Natural killer cell treated with Interleukin-12 subunit alpha and Interleukin-12 subunit beta and Interleukin-15 and Interleukin-18, amount 100 ng/mL, for 72 hours (primary cell): ENCODE data around the gene SLC12A8. TPM values are rescaled to one million over a fixed set of nuclear protein-coding genes. Genes with fewer than 3 reads are reported as not detected.

Experiments used
- ATAC-seq, 2 donors: fragments of 150-1000 bp; cut with Tn5 transposase in 1 of 2; sonication (Bioruptor Pico), chemical (Tn5 transposase) in 1 of 2; 2 replicates each; pipeline ENCODE4 v1.10.0; 2021
- DNase-seq: peaks from one replicate; pipeline ENCODE4 v3.0.0; 2022; ENCODE audit warnings: low spot score
- H3K27ac Mint-ChIP-seq, 2 donors: 1 replicate in 1 of 2; 2 replicates in 1 of 2; pipeline ENCODE4 v1.8.0; 2022; ENCODE audit warnings: mixed read lengths in 2 of 2, mild to moderate bottlenecking in 1 of 2, moderate library complexity in 1 of 2
- H3K27me3 Mint-ChIP-seq, 2 donors: 1 replicate in 1 of 2; 2 replicates in 1 of 2; pipeline ENCODE4 v1.8.0; 2022; ENCODE audit warnings: mixed read lengths in 2 of 2
- H3K36me3 Mint-ChIP-seq: one replicate; pipeline ENCODE4 v1.8.0; 2022; ENCODE audit warnings: mixed read lengths
- H3K4me1 Mint-ChIP-seq, 2 donors: 1 replicate in 1 of 2; 2 replicates in 1 of 2; pipeline ENCODE4 v1.8.0; 2022; ENCODE audit warnings: low read depth in 2 of 2, mixed read lengths in 2 of 2, mild to moderate bottlenecking in 1 of 2
- H3K4me3 Mint-ChIP-seq: one replicate; pipeline ENCODE4 v1.8.0; 2022; ENCODE audit warnings: mixed read lengths
- H3K9me3 Mint-ChIP-seq: 2 replicates; pipeline ENCODE4 v1.8.0; 2022; ENCODE audit warnings: mixed read lengths
- total RNA-seq, 2 donors: library from RNA; stranded (reverse); gene quantifications; one replicate each; pipeline ENCODE4 v1.2.3, GENCODE V29; 2022

SLC12A8 gene
- total RNA-seq, 2 donors from 2014 or later: 2.7 to 4.7 TPM

GRCh38 chr3:125232401-125232800 is 19.9 kb upstream of the SLC12A8 start:
- H3K4me1 Mint-ChIP-seq: peaks cover 23 to 28% of the 10 kb centered on the region in 2 donors
- peak overlapping the region; percentile 50 for H3K4me3 Mint-ChIP-seq
- H3K36me3 Mint-ChIP-seq: peaks cover 29% of the 10 kb centered on the region
- peak in 1 of 2 donors; percentile 48 for ATAC-seq
- DNase-seq: no peak
- H3K9me3 Mint-ChIP-seq: no peaks in the 10 kb centered on the region
- H3K27ac Mint-ChIP-seq: peak overlapping the region; percentile 16 to 71
- no peaks in the 10 kb centered on the region for H3K27me3 Mint-ChIP-seq

GRCh38 chr3:125231895-125232294 is 19.3 kb upstream of the SLC12A8 start:
- DNase-seq (no peak), ATAC-seq (peak in 1 of 2 donors; percentile 69)
- H3K27me3 Mint-ChIP-seq: no peaks in the 10 kb centered on the region
- H3K36me3 Mint-ChIP-seq: peaks cover 26% of the 10 kb centered on the region
- H3K4me3 Mint-ChIP-seq: peak overlapping the region; percentile 50
- H3K27ac Mint-ChIP-seq: peak overlapping the region; percentile 16 to 71
- H3K9me3 Mint-ChIP-seq: no peaks in the 10 kb centered on the region
- H3K4me1 Mint-ChIP-seq: peaks cover 20 to 25% of the 10 kb centered on the region in 2 donors

- no peak for ATAC-seq
- H3K4me3 Mint-ChIP-seq: no peak overlapping the region
- peaks cover 11 to 18% of the 10 kb centered on the region in 2 donors for H3K4me1 Mint-ChIP-seq
- DNase-seq: no peak
- no peak overlapping the region for H3K27ac Mint-ChIP-seq
- H3K9me3 Mint-ChIP-seq: no peaks in the 10 kb centered on the region
- no peaks in the 10 kb centered on the region for H3K27me3 Mint-ChIP-seq
- peaks cover 16% of the 10 kb centered on the region for H3K36me3 Mint-ChIP-seq
Measured at GRCh38 chr3:125229707-125230106, 17.2 kb upstream of the SLC12A8 start.

- H3K4me1 Mint-ChIP-seq: peaks cover 11 to 18% of the 10 kb centered on the region in 2 donors
- ATAC-seq: no peak
- no peaks in the 10 kb centered on the region for H3K27me3 Mint-ChIP-seq
- no peaks in the 10 kb centered on the region for H3K9me3 Mint-ChIP-seq
- DNase-seq: no peak
- H3K36me3 Mint-ChIP-seq: peaks cover 16% of the 10 kb centered on the region
- no peak overlapping the region for H3K27ac Mint-ChIP-seq
- H3K4me3 Mint-ChIP-seq: no peak overlapping the region
Measured at GRCh38 chr3:125229168-125229567, 16.6 kb upstream of the SLC12A8 start.

- no peak overlapping the region for H3K4me3 Mint-ChIP-seq
- ATAC-seq: no peak
- DNase-seq: no peak
- H3K36me3 Mint-ChIP-seq: no peaks in the 10 kb centered on the region
- H3K27me3 Mint-ChIP-seq: no peaks in the 10 kb centered on the region
- H3K9me3 Mint-ChIP-seq: no peaks in the 10 kb centered on the region
- peaks cover 22 to 24% of the 10 kb centered on the region in 2 donors for H3K4me1 Mint-ChIP-seq
- no peak overlapping the region for H3K27ac Mint-ChIP-seq
Measured at GRCh38 chr3:125221831-125222230, 9.3 kb upstream of the SLC12A8 start.

- no peaks in the 10 kb centered on the region for H3K9me3 Mint-ChIP-seq
- ATAC-seq: peak; percentile 73 to 77
- H3K4me1 Mint-ChIP-seq: peaks cover 22 to 24% of the 10 kb centered on the region in 2 donors
- peak overlapping the region in 1 of 2 donors; percentile 8 for H3K27ac Mint-ChIP-seq
- H3K36me3 Mint-ChIP-seq: no peaks in the 10 kb centered on the region
- DNase-seq: no peak
- H3K27me3 Mint-ChIP-seq: no peaks in the 10 kb centered on the region
- peak overlapping the region; percentile 35 for H3K4me3 Mint-ChIP-seq
Measured at GRCh38 chr3:125220727-125221429, 8.3 kb upstream of the SLC12A8 start.

- Mint-ChIP-seq H3K9me3 (no peaks in the 10 kb centered on the region), H3K27me3 (no peaks in the 10 kb centered on the region), H3K4me3 (peak overlapping the region; percentile 35), H3K4me1 (peaks cover 25 to 28% of the 10 kb centered on the region in 2 donors), H3K27ac (peak overlapping the region in 1 of 2 donors; percentile 8), H3K36me3 (no peaks in the 10 kb centered on the region)
- DNase-seq (no peak), ATAC-seq (no peak)
Measured at GRCh38 chr3:125220183-125220582, 7.6 kb upstream of the SLC12A8 start.

- H3K36me3 Mint-ChIP-seq: no peaks in the 10 kb centered on the region
- no peak for DNase-seq
- no peak for ATAC-seq
- H3K27me3 Mint-ChIP-seq: no peaks in the 10 kb centered on the region
- H3K4me3 Mint-ChIP-seq: no peak overlapping the region
- H3K4me1 Mint-ChIP-seq: peaks cover 34 to 37% of the 10 kb centered on the region in 2 donors
- H3K27ac Mint-ChIP-seq: no peak overlapping the region
- H3K9me3 Mint-ChIP-seq: no peaks in the 10 kb centered on the region
Measured at GRCh38 chr3:125219261-125219701, 6.7 kb upstream of the SLC12A8 start.

- H3K27ac Mint-ChIP-seq: peak overlapping the region; percentile 13 to 50
- peak overlapping the region; percentile 51 for H3K4me3 Mint-ChIP-seq
- peaks cover 24 to 29% of the 10 kb centered on the region in 2 donors for H3K4me1 Mint-ChIP-seq
- no peak for DNase-seq
- peaks cover 15 to 25% of the 10 kb centered on the region in 2 donors for H3K27me3 Mint-ChIP-seq
- no peaks in the 10 kb centered on the region for H3K9me3 Mint-ChIP-seq
- H3K36me3 Mint-ChIP-seq: no peaks in the 10 kb centered on the region
- ATAC-seq: peak; percentile 78 to 91
Measured at GRCh38 chr3:125214738-125215137, 2.2 kb upstream of the SLC12A8 start.

GRCh38 chr3:125213946-125214542 is 1.5 kb upstream of the SLC12A8 start:
- Mint-ChIP-seq H3K27me3 (peaks cover 20 to 30% of the 10 kb centered on the region in 2 donors), H3K4me3 (peak overlapping the region; percentile 51), H3K4me1 (peaks cover 24 to 32% of the 10 kb centered on the region in 2 donors), H3K9me3 (no peaks in the 10 kb centered on the region), H3K36me3 (no peaks in the 10 kb centered on the region), H3K27ac (peak overlapping the region; percentile 13 to 52)
- DNase-seq: no peak
- no peak for ATAC-seq

- ATAC-seq (no peak), DNase-seq (no peak)
- Mint-ChIP-seq H3K27ac (peak overlapping the region in 1 of 2 donors; percentile 52), H3K4me1 (peaks cover 24 to 30% of the 10 kb centered on the region in 2 donors), H3K4me3 (no peak overlapping the region), H3K36me3 (no peaks in the 10 kb centered on the region), H3K27me3 (peaks cover 20 to 30% of the 10 kb centered on the region in 2 donors), H3K9me3 (no peaks in the 10 kb centered on the region)
Measured at GRCh38 chr3:125213364-125213755, 812 bp upstream of the SLC12A8 start.

- DNase-seq (no peak), ATAC-seq (no peak)
- H3K27ac Mint-ChIP-seq: no peak overlapping the region
- no peaks in the 10 kb centered on the region for H3K36me3 Mint-ChIP-seq
- peak overlapping the region; percentile 29 for H3K4me3 Mint-ChIP-seq
- peaks cover 24 to 29% of the 10 kb centered on the region in 2 donors for H3K4me1 Mint-ChIP-seq
- H3K9me3 Mint-ChIP-seq: no peaks in the 10 kb centered on the region
- H3K27me3 Mint-ChIP-seq: peaks cover 20 to 30% of the 10 kb centered on the region in 2 donors
Measured at GRCh38 chr3:125212091-125212508, 448 bp downstream of the SLC12A8 start.

GRCh38 chr3:125211523-125212090 is 941 bp downstream of the SLC12A8 start:
- H3K36me3 Mint-ChIP-seq: no peaks in the 10 kb centered on the region
- no peak overlapping the region for H3K27ac Mint-ChIP-seq
- DNase-seq (no peak), ATAC-seq (no peak)
- H3K27me3 Mint-ChIP-seq: peaks cover 20 to 30% of the 10 kb centered on the region in 2 donors
- no peaks in the 10 kb centered on the region for H3K9me3 Mint-ChIP-seq
- peak overlapping the region; percentile 29 for H3K4me3 Mint-ChIP-seq
- H3K4me1 Mint-ChIP-seq: peaks cover 24 to 29% of the 10 kb centered on the region in 2 donors
